Cardiac muscle cell (in vitro differentiated cells and primary cell): ENCODE results near the gene VAMP2. TPM values are rescaled to one million over a fixed set of nuclear protein-coding genes. Genes with fewer than 3 reads are reported as not detected.

ENCODE experiments used
- DNase-seq, 2 donors: peaks; one replicate each; pipeline versions ENCODE4 v3.0.0 to v3.0.0-alpha.2; 2010 to 2017; ENCODE audit warnings: low read depth in 1 of 2, low spot score in 1 of 2
- H3K27ac ChIP-seq: fragments of 200-600 bp; sonication (generic); 2 replicates; pipeline ENCODE4 v1.5.1; 2016
- H3K27me3 ChIP-seq: fragments of 200-600 bp; sonication (generic); 2 replicates; pipeline ENCODE4 v1.6.0; 2016; ENCODE audit warnings: control low read depth
- H3K36me3 ChIP-seq: fragments of 200-600 bp; sonication (generic); 2 replicates; pipeline ENCODE4 v1.5.1; 2016; ENCODE audit warnings: control low read depth
- H3K4me1 ChIP-seq: fragments of 200-600 bp; sonication (generic); 2 replicates; pipeline ENCODE4 v1.8.1; 2017; ENCODE audit warnings: low read depth, mild to moderate bottlenecking, mixed run types
- H3K4me3 ChIP-seq: fragments of 200-600 bp; sonication (generic); 2 replicates; pipeline ENCODE4 v1.5.1; 2016; ENCODE audit warnings: mild to moderate bottlenecking
- H3K9me3 ChIP-seq: fragments of 200-600 bp; sonication (generic); 2 replicates; pipeline ENCODE4 v1.5.1; 2017; ENCODE audit warnings: low read depth, mild to moderate bottlenecking, control low read depth
- CTCF ChIP-seq: IDR thresholded peaks from 2 replicates; pipeline ENCODE4 v1.5.1; 2012; ENCODE audit warnings: low read depth, mild to moderate bottlenecking, low read length
- polyA plus RNA-seq: library from polyadenylated mRNA; unstranded; fragments of >200 nt; fragmentation: Nextera tagmentation; extraction: Ambion mirVana; gene quantifications from 2 replicates; pipeline ENCODE4 v1.2.1, GENCODE V29; 2016
- total RNA-seq: library from RNA; depleted of rRNA; stranded (reverse); fragments of >200 nt; gene quantifications from 2 replicates; pipeline ENCODE4 v1.2.3, GENCODE V29; 2016

VAMP2 gene
- total and polyA plus RNA-seq, 2 experiments from 2014 or later: 35.7 to 102 TPM

DNA sequence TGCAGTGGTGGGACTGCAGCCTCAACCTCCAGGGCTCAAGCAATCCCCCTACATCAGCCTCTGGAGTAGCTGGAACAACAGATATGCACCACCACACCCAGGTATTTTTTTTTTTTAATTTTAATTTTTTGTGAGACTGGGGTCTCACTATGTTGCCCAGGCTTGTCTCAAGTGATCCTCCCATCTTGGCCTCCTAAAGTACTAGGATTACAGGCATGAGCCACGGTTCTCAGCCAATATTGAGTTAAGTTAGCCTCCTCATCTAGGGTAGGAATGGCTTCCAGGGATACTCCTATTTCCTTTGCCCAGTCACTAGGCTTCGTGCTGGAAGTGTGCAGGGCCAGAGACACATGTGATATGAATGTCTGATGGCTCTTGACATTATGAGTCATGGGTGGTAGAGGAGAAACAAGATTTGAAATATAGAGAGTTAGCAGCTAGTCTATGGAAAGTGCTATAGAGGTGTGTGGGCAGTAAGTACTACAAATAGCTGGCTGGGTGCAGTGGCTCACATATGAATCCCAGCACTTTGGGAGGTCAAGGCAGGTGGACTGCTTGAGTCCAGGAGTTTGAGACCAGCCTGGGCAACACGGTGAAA is 30.8 kb downstream of the VAMP2 start:
- TF ChIP-seq CTCF: no peak

GRCh38 chr17:8128125-8128784 is 34.5 kb downstream of the VAMP2 start:
- no peak overlapping the region for H3K27ac ChIP-seq
- no peak overlapping the region for H3K4me3 ChIP-seq
- peaks cover 4% of the 10 kb centered on the region for H3K4me1 ChIP-seq
- TF ChIP-seq CTCF: no peak
- H3K9me3 ChIP-seq: no peaks in the 10 kb centered on the region
- DNase-seq: no peak
- H3K36me3 ChIP-seq: no peaks in the 10 kb centered on the region
- H3K27me3 ChIP-seq: peaks cover 24% of the 10 kb centered on the region

More for the DNA sequence above, 30.8 kb downstream of the VAMP2 start:
- no peak overlapping the region for H3K4me3 ChIP-seq
- no peaks in the 10 kb centered on the region for H3K9me3 ChIP-seq
- no peak for DNase-seq
- no peaks in the 10 kb centered on the region for H3K27me3 ChIP-seq
- H3K4me1 ChIP-seq: peaks cover 2% of the 10 kb centered on the region
- H3K36me3 ChIP-seq: no peaks in the 10 kb centered on the region
- H3K27ac ChIP-seq: no peak overlapping the region

- peak in 1 of 2 donors; percentile 81 for DNase-seq
- Histone ChIP-seq H3K9me3 (no peaks in the 10 kb centered on the region), H3K27me3 (peaks cover 37% of the 10 kb centered on the region), H3K4me1 (peaks cover 4% of the 10 kb centered on the region), H3K36me3 (no peaks in the 10 kb centered on the region), H3K4me3 (peak overlapping the region; percentile 64), H3K27ac (no peak overlapping the region)
- no peak for TF ChIP-seq CTCF
Measured at GRCh38 chr17:8126491-8127066, 36.2 kb downstream of the VAMP2 start.

- peak in 1 of 2 donors; percentile 44 for DNase-seq
- Histone ChIP-seq H3K27ac (no peak overlapping the region), H3K27me3 (peaks cover 37% of the 10 kb centered on the region), H3K9me3 (no peaks in the 10 kb centered on the region), H3K36me3 (no peaks in the 10 kb centered on the region), H3K4me3 (peak overlapping the region; percentile 64), H3K4me1 (peaks cover 4% of the 10 kb centered on the region)
- TF ChIP-seq CTCF: no peak
Measured at GRCh38 chr17:8125947-8126490, 36.7 kb downstream of the VAMP2 start.

DNA sequence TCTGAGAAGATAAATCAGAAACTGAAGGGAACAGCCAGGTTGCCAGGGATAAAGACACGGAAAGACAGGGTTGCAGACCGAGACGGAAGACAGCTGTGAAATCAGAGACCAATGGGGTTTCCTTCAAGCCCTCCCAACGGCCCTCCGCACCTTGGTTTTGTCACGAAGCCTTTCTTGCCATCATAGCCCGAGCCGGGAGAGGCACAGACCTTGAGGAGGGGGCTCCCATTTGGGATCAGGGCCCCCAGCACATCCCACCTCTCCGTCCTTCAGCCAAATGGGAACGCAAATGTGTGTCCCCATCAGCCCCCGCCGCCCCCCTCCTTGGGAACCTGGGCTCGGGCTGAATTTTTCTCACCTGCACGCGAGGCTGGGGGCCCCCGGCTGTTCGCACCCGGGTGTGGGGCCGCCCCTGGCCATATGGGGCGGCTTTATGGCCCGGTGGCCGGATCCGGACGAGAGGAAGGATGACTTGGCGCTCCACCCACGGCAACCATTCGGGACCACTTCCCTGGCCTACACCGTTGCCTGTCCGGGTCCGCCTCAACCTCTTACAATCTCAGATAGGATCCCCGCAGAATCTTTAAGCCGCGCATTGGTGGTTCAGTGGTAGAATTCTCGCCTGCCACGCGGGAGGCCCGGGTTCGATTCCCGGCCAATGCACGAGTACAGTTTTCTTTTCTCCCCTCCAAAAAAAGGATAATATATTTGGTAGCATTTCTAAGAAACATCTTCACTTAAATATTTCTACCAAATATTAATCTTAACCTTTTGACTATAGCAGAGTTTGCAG is 37.4 kb downstream of the VAMP2 start:
- Histone ChIP-seq H3K4me1 (peaks cover 4% of the 10 kb centered on the region), H3K27me3 (peaks cover 37% of the 10 kb centered on the region)

More for the DNA sequence above, 37.4 kb downstream of the VAMP2 start:
- no peak for TF ChIP-seq CTCF
- Histone ChIP-seq H3K36me3 (no peaks in the 10 kb centered on the region), H3K4me3 (peak overlapping the region; percentile 64), H3K27ac (no peak overlapping the region), H3K9me3 (no peaks in the 10 kb centered on the region)
- peak; percentile 70 to 72 for DNase-seq
